ENCODE data around the gene DUOXA1.

DNA sequence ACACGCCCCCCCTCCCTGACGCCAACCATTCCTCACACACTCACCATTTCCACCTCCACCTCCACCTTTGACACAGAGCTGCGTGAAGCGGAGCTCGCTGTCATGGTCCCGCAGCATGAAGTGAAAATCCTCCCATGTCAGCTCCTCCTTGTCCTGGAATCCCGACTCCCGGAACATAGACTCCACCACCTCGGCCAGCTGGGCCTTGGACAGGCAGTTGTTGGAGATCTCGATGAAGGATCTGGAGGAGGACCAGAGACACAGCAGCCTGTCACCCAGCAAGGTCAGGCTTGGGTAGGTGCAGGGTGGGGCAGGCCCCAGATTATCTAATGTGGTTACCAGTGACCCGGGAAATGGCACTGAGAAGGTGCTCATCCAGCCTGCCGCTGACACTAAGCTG lies 27.9 kb downstream of the DUOXA1 start:
- TF ChIP-seq BHLHE40 (IDR thresholded peaks at IDR 0.05; ENCODE audit: low read depth, low read length) (no peak), POLR2A (IDR thresholded peaks at IDR 0.05; ENCODE audit: low read length) (no peak), HDAC2 (IDR thresholded peaks at IDR 0.05) (no peak), RFX5 (IDR thresholded peaks at IDR 0.05) (no peak), JUN (IDR thresholded peaks at IDR 0.05) (no peak), EHF (CRISPR knock-in tag; IDR thresholded peaks at IDR 0.05) (no peak)
- TF ChIP-seq, protein P1, sequence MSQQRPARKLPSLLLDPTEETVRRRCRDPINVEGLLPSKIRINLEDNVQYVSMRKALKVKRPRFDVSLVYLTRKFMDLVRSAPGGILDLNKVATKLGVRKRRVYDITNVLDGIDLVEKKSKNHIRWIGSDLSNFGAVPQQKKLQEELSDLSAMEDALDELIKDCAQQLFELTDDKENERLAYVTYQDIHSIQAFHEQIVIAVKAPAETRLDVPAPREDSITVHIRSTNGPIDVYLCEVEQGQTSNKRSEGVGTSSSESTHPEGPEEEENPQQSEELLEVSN (IDR thresholded peaks at IDR 0.05; ENCODE audit: borderline replicate concordance, low read depth) = no peak
- TF ChIP-seq, protein P2, sequence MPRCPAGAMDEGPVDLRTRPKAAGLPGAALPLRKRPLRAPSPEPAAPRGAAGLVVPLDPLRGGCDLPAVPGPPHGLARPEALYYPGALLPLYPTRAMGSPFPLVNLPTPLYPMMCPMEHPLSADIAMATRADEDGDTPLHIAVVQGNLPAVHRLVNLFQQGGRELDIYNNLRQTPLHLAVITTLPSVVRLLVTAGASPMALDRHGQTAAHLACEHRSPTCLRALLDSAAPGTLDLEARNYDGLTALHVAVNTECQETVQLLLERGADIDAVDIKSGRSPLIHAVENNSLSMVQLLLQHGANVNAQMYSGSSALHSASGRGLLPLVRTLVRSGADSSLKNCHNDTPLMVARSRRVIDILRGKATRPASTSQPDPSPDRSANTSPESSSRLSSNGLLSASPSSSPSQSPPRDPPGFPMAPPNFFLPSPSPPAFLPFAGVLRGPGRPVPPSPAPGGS (IDR thresholded peaks at IDR 0.05) = no peak
- TF ChIP-seq, protein P3, sequence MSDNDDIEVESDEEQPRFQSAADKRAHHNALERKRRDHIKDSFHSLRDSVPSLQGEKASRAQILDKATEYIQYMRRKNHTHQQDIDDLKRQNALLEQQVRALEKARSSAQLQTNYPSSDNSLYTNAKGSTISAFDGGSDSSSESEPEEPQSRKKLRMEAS (IDR thresholded peaks at IDR 0.05) = no peak
- TF ChIP-seq, protein P4, sequence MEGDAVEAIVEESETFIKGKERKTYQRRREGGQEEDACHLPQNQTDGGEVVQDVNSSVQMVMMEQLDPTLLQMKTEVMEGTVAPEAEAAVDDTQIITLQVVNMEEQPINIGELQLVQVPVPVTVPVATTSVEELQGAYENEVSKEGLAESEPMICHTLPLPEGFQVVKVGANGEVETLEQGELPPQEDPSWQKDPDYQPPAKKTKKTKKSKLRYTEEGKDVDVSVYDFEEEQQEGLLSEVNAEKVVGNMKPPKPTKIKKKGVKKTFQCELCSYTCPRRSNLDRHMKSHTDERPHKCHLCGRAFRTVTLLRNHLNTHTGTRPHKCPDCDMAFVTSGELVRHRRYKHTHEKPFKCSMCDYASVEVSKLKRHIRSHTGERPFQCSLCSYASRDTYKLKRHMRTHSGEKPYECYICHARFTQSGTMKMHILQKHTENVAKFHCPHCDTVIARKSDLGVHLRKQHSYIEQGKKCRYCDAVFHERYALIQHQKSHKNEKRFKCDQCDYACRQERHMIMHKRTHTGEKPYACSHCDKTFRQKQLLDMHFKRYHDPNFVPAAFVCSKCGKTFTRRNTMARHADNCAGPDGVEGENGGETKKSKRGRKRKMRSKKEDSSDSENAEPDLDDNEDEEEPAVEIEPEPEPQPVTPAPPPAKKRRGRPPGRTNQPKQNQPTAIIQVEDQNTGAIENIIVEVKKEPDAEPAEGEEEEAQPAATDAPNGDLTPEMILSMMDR (IDR thresholded peaks at IDR 0.05) = no peak
